GM12878 (cell line): ENCODE data around the gene S1PR2. TPM values are rescaled to one million over a fixed set of nuclear protein-coding genes. Genes with fewer than 3 reads are reported as not detected.
A peak's percentile ranks its signal among the peaks of the same experiment; 100 is the strongest.

Experiments
- ASH2L ChIP-seq: fragments of 300-600, 200-600 bp; sonication (generic); IDR thresholded peaks from 2 replicates; pipeline ENCODE4 v1.6.1; 2017; ENCODE audit warnings: low read depth, mild to moderate bottlenecking, borderline replicate concordance
- BHLHE40 ChIP-seq, 2 experiments: fragments of 450-650 bp in 1 of 2; IDR thresholded peaks; 2 replicates each; pipeline ENCODE4 v1.6.1; 2011 to 2017; ENCODE audit warnings: low read depth in 2 of 2, borderline replicate concordance in 1 of 2, improper control_type of control experiment in 1 of 2, low read length in 1 of 2, mild to moderate bottlenecking in 1 of 2
- E4F1 ChIP-seq: fragments of 450-650 bp; IDR thresholded peaks from 2 replicates; pipeline ENCODE4 v1.6.1; 2018; ENCODE audit warnings: borderline replicate concordance, mild to moderate bottlenecking; ENCODE audit not compliant: partially characterized antibody
- GABPA ChIP-seq: IDR thresholded peaks from 2 replicates; pipeline ENCODE4 v1.6.1; 2014; ENCODE audit warnings: antibody characterized with exemption, low read depth, mild to moderate bottlenecking, inconsistent platforms
- MXI1 ChIP-seq: fragments of 150-350 bp; IDR thresholded peaks from 2 replicates; pipeline ENCODE4 v1.6.1; 2011; ENCODE audit warnings: low read depth, mild to moderate bottlenecking, inconsistent platforms, low read length, improper control_type of control experiment
- MYB ChIP-seq: fragments of 150-350 bp; IDR thresholded peaks from 2 replicates; pipeline ENCODE4 v1.6.1; 2014; ENCODE audit warnings: mild to moderate bottlenecking, low read depth, low read length, borderline replicate concordance
- NBN ChIP-seq: fragments of 450-650 bp; IDR thresholded peaks from 2 replicates; pipeline ENCODE4 v1.6.1; 2016
- RAD51 ChIP-seq: fragments of 450-650 bp; IDR thresholded peaks from 2 replicates; pipeline ENCODE4 v1.6.1; 2016; ENCODE audit warnings: moderate library complexity, mild to moderate bottlenecking, inconsistent platforms
- SREBF1 ChIP-seq: IDR thresholded peaks from 2 replicates; pipeline ENCODE4 v1.6.1; 2012; ENCODE audit warnings: mild to moderate bottlenecking, low read length
- SUZ12 ChIP-seq: fragments of 200-600 bp; sonication (generic); IDR thresholded peaks from one replicate; pipeline ENCODE4 v1.6.1; 2018; ENCODE audit warnings: antibody characterized with exemption, mild to moderate bottlenecking; ENCODE audit not compliant: unreplicated experiment
- TCF12 ChIP-seq: IDR thresholded peaks from 2 replicates; pipeline ENCODE4 v1.6.1; 2011; ENCODE audit warnings: low read depth, mild to moderate bottlenecking, low read length
- USF1 ChIP-seq: IDR thresholded peaks from 2 replicates; pipeline ENCODE4 v1.6.1; 2011; ENCODE audit warnings: borderline replicate concordance, low read depth, mild to moderate bottlenecking, moderate library complexity, mixed read lengths, low read length; ENCODE audit not compliant: insufficient read depth; ENCODE audit errors: extremely low read length
- polyA plus RNA-seq, 11 experiments: library from polyadenylated mRNA; depleted of rRNA in 4 of 11; unstranded in 6 of 11; stranded (reverse) in 5 of 11; fragments of >200 nt; fragmentation: Nextera tagmentation in 4 of 11; fragmentation: Illumina TruSeq in 1 of 11; extraction: Ambion mirVana in 4 of 11; extraction: Trizol in 1 of 11; gene quantifications; 1 replicate in 1 of 11; 2 replicates in 10 of 11; pipeline versions ENCODE4 v1.2.1 to v1.2.3, GENCODE V29; 2011 to 2016; ENCODE audit warnings: inconsistent platforms in 2 of 11, missing spikeins in 2 of 11, low read depth in 1 of 11
- total RNA-seq, 4 experiments: library from RNA; depleted of rRNA in 3 of 4; stranded (reverse); fragments of >200 nt in 3 of 4; fragmentation: Illumina TruSeq in 1 of 4; extraction: Trizol in 1 of 4; gene quantifications; 2 replicates each; pipeline versions ENCODE4 v1.2.1 to v1.2.3, GENCODE V29; 2013 to 2021
- TF ChIP-seq, protein P1 (sequence below): fragments of 450-650 bp; IDR thresholded peaks from 2 replicates; pipeline ENCODE4 v1.6.1; 2017; ENCODE audit warnings: antibody characterized with exemption, mild to moderate bottlenecking, moderate library complexity
- TF ChIP-seq, protein P2 (sequence below): fragments of 450-650 bp; IDR thresholded peaks from 2 replicates; pipeline ENCODE4 v1.6.1; 2018; ENCODE audit warnings: mild to moderate bottlenecking, low read depth, moderate library complexity; ENCODE audit not compliant: partially characterized antibody
- TF ChIP-seq, protein P3 (sequence below): fragments of 450-650 bp; IDR thresholded peaks from 2 replicates; pipeline ENCODE4 v1.6.1; 2017; ENCODE audit warnings: mild to moderate bottlenecking, moderate library complexity

Gene S1PR2
- total and polyA plus RNA-seq, 10 of the 15 experiments (the other 5 are each of a cell fraction or from before 2014, with no cell fraction given), result 4.9 to 26.8 (median 11.6) TPM

- TF ChIP-seq, protein P1, sequence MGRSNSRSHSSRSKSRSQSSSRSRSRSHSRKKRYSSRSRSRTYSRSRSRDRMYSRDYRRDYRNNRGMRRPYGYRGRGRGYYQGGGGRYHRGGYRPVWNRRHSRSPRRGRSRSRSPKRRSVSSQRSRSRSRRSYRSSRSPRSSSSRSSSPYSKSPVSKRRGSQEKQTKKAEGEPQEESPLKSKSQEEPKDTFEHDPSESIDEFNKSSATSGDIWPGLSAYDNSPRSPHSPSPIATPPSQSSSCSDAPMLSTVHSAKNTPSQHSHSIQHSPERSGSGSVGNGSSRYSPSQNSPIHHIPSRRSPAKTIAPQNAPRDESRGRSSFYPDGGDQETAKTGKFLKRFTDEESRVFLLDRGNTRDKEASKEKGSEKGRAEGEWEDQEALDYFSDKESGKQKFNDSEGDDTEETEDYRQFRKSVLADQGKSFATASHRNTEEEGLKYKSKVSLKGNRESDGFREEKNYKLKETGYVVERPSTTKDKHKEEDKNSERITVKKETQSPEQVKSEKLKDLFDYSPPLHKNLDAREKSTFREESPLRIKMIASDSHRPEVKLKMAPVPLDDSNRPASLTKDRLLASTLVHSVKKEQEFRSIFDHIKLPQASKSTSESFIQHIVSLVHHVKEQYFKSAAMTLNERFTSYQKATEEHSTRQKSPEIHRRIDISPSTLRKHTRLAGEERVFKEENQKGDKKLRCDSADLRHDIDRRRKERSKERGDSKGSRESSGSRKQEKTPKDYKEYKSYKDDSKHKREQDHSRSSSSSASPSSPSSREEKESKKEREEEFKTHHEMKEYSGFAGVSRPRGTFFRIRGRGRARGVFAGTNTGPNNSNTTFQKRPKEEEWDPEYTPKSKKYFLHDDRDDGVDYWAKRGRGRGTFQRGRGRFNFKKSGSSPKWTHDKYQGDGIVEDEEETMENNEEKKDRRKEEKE, result no peak
- peak; percentile 62 for TF ChIP-seq RAD51
- TF ChIP-seq, protein P2, sequence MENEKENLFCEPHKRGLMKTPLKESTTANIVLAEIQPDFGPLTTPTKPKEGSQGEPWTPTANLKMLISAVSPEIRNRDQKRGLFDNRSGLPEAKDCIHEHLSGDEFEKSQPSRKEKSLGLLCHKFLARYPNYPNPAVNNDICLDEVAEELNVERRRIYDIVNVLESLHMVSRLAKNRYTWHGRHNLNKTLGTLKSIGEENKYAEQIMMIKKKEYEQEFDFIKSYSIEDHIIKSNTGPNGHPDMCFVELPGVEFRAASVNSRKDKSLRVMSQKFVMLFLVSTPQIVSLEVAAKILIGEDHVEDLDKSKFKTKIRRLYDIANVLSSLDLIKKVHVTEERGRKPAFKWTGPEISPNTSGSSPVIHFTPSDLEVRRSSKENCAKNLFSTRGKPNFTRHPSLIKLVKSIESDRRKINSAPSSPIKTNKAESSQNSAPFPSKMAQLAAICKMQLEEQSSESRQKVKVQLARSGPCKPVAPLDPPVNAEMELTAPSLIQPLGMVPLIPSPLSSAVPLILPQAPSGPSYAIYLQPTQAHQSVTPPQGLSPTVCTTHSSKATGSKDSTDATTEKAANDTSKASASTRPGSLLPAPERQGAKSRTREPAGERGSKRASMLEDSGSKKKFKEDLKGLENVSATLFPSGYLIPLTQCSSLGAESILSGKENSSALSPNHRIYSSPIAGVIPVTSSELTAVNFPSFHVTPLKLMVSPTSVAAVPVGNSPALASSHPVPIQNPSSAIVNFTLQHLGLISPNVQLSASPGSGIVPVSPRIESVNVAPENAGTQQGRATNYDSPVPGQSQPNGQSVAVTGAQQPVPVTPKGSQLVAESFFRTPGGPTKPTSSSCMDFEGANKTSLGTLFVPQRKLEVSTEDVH, result no peak
- TF ChIP-seq SUZ12, result no peak
- no peak for TF ChIP-seq ASH2L
- no peak for TF ChIP-seq MYB
- TF ChIP-seq TCF12, result peak; percentile 80
- TF ChIP-seq MXI1, result peak; percentile 87
- TF ChIP-seq, protein P3, sequence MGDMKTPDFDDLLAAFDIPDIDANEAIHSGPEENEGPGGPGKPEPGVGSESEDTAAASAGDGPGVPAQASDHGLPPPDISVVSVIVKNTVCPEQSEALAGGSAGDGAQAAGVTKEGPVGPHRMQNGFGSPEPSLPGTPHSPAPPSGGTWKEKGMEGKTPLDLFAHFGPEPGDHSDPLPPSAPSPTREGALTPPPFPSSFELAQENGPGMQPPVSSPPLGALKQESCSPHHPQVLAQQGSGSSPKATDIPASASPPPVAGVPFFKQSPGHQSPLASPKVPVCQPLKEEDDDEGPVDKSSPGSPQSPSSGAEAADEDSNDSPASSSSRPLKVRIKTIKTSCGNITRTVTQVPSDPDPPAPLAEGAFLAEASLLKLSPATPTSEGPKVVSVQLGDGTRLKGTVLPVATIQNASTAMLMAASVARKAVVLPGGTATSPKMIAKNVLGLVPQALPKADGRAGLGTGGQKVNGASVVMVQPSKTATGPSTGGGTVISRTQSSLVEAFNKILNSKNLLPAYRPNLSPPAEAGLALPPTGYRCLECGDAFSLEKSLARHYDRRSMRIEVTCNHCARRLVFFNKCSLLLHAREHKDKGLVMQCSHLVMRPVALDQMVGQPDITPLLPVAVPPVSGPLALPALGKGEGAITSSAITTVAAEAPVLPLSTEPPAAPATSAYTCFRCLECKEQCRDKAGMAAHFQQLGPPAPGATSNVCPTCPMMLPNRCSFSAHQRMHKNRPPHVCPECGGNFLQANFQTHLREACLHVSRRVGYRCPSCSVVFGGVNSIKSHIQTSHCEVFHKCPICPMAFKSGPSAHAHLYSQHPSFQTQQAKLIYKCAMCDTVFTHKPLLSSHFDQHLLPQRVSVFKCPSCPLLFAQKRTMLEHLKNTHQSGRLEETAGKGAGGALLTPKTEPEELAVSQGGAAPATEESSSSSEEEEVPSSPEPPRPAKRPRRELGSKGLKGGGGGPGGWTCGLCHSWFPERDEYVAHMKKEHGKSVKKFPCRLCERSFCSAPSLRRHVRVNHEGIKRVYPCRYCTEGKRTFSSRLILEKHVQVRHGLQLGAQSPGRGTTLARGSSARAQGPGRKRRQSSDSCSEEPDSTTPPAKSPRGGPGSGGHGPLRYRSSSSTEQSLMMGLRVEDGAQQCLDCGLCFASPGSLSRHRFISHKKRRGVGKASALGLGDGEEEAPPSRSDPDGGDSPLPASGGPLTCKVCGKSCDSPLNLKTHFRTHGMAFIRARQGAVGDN, result peak; percentile 98
- TF ChIP-seq BHLHE40 (IDR thresholded peaks at IDR 0.05; ENCODE audit: borderline replicate concordance in 1 of 2, low read depth in 2 of 2, low read length in 1 of 2), result peak; percentile 71 to 82
- peak; percentile 71 for TF ChIP-seq GABPA
- no peak for TF ChIP-seq SREBF1
- peak; percentile 50 for TF ChIP-seq E4F1
- peak; percentile 55 for TF ChIP-seq USF1
- TF ChIP-seq NBN, result 0 out of 2 replicates have a peak, but pooled peaks have one; percentile 32
These were observed 39.7 kb upstream of the S1PR2 start, which contains the start of gene ICAM1 (continued) for GRCh38 chr19:10270616-10271394.
